RPMI7951 (cell line): ENCODE data around the gene POFUT2. TPM values are rescaled to one million over a fixed set of nuclear protein-coding genes. Genes with fewer than 3 reads are reported as not detected.

Experiments
- DNase-seq: peaks from one replicate; pipeline ENCODE4 v3.0.0-alpha.2; 2012; ENCODE audit warnings: low read depth
- total RNA-seq: library from RNA; depleted of rRNA; stranded (reverse); fragments of >200 nt; shearing (Covaris generic); gene quantifications from 2 replicates; pipeline ENCODE4 v1.2.3, GENCODE V29; 2014; rRNA removed

Gene POFUT2
- total RNA-seq, 1 experiment from 2014 or later = 24.6 TPM

GRCh38 chr21:45225041-45225740, 62.5 kb downstream of the POFUT2 start:
- no peak for DNase-seq

GRCh38 chr21:45224189-45224938, 63.3 kb downstream of the POFUT2 start:
- DNase-seq = no peak

DNA sequence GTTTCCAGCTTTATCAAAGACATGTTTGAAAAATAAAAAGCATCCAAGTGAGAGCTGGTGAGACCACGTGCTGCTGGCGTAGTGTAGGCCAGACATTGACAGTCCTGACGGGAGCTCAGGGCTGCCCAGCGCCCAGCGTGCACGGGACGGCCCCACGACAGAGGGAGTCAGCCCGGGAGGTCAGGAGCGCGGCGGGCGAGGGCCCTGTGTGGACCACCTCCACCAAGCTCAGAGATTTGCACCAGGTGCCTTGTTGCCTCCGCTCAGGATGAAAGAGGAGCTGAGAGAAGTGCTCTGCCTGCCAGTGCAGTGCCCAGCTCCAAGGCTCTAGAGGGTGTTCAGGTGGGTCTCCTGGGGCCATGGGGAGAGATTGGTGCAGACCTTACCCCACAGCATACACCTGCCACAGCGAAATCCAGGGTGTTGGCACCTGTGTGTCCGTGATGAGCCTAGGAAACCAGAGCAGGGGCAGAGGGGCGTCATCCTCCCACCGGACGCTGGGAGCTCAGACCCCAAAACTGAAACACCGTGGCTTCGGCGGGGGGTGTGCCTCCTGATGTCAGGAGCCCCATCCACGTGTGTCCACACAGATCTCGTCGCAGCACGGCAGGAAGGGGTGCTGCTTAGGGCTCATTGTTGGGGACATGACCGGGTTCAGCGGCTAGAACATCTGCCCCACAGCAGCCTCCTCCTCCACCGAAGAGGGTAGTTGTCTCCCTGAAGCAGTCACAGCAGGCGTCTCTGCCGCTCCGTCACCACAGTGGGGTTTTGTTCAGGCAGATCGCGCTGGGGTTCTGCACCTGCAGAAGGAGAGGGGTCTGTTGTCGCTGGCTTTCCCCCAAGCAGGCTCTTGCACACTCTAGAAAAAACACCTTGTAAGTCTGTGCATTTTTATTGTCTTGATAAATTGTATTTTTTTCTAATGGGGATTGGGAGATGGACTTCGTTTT, 64.2 kb downstream of the POFUT2 start:
- no peak for DNase-seq

DNA sequence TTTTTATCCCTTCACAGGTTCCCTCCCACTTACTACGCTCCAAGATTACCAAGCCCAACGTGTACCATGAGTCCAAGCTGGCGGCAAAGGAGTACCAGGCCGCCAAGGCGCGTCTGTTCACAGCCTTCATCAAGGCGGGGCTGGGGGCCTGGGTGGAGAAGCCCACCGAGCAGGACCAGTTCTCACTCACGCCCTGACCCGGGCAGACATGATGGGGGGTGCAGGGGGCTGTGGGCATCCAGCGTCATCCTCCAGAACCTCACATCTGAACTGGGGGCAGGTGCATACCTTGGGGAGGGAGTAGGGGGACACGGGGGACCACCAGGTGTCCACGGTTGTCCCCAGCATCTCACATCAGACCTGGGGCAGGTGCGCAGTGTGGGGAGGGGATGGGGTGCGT, 65.7 kb downstream of the POFUT2 start:
- DNase-seq = no peak

DNA sequence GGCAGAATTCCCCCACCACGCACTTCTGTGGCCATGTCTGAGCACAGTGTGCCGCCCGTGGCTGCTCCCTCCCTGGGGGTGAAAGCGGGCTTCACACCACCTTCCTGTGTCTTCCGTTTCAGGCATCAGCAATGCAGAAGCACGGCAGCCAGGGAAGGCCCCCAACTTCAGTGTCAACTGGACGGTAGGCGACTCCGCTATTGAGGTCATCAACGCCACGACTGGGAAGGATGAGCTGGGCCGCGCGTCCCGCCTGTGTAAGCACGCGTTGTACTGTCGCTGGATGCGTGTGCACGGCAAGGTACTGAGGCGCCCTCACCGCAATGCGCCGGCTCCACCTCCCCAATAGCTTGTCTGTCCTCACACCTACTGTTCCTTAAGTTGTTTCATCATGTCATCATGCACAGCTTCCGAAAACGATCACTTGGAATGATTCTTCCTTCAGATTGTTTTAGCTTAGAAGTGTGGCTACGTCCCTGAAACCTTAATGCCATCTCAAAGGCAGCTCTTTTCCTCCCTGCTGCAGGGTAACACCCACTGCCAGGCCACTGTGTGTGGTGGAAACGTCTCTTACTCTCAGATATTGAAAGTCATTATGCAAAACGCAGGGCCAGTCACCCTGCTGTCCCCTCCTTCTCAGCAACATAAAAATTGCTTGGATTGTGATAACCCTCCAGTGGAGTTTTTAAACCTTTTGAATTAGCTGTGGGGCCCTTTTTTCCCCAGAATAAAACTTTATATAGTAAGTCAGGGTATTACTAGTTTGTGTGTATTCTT, 66.8 kb downstream of the POFUT2 start:
- DNase-seq = no peak

GRCh38 chr21:45220071-45220481, 67.6 kb downstream of the POFUT2 start:
- DNase-seq = no peak

DNA sequence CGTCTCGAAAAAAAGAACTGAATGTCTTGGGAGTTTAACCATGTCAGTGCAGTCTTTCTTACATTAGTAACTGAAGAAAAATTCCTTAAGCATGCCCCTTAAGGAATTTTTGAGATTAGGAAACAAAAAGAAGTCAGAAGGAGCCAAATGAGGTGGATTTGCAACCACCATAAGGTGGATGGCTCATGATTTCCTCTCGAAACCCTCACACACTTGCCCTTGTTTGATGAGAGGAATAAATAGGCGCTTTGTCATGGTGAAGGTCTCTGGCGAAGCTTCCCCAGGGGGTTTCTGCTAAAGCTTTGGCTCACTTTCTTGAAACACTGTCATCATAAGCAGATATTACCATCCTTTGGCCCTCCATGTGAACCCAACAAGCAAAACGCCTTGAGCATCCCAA, 68.2 kb downstream of the POFUT2 start:
- DNase-seq = peak; percentile 41

- DNase-seq = no peak
Observed at GRCh38 chr21:45217010-45217409, 70.7 kb downstream of the POFUT2 start.

GRCh38 chr21:45215213-45215612, 72.5 kb downstream of the POFUT2 start:
- DNase-seq = no peak

Other genes starting within 250 kb of the POFUT2 start
- 1.2 and 1.3 TPM in 2 replicates for gene ADARB1, start 213.3 kb downstream of the POFUT2 start, total RNA-seq
- 72.3 and 126 TPM in 2 replicates for gene COL18A1, start 117.3 kb upstream of the POFUT2 start, total RNA-seq